Prostate gland (tissue), 1 donor: ENCODE results near the gene MCF2L2.

Experiments used
- POLR2A ChIP-seq: fragments of 450-650 bp; IDR thresholded peaks from one replicate; pipeline ENCODE4 v1.6.1; 2016; ENCODE audit warnings: antibody characterized with exemption, mild to moderate bottlenecking
- POLR2AphosphoS5 ChIP-seq: sonication (generic); formaldehyde crosslinking; IDR thresholded peaks from one replicate; pipeline ENCODE4 v1.6.1; 2017; ENCODE audit warnings: antibody characterized with exemption

- TF ChIP-seq POLR2A (no peak), POLR2AphosphoS5 (no peak)
These were observed 246.3 kb downstream of the MCF2L2 start for GRCh38 chr3:183182073-183182472.
